Lower lobe of right lung (tissue), 2 donors: ENCODE measurements around the gene PCDHB14. TPM values are rescaled to one million over a fixed set of nuclear protein-coding genes. Genes with fewer than 3 reads are reported as not detected.

Experiments used
- ATAC-seq, 2 donors: fragments of 200-7000 bp; cut with Tn5 transposase; one replicate each; pipeline ENCODE4 v1.9.1; 2020 to 2022; ENCODE audit warnings: mild to moderate bottlenecking in 2 of 2, moderate library complexity in 2 of 2
- DNase-seq: peaks from one replicate; pipeline ENCODE4 v3.0.0-alpha.2; 2020
- H3K27ac ChIP-seq: fragments of 200-600 bp; one replicate; pipeline ENCODE4 v1.8.0; 2022
- H3K27me3 ChIP-seq: fragments of 200-600 bp; one replicate; pipeline ENCODE4 v1.8.0; 2022; ENCODE audit warnings: low read depth
- H3K36me3 ChIP-seq: fragments of 200-600 bp; one replicate; pipeline ENCODE4 v1.8.0; 2022; ENCODE audit warnings: mild to moderate bottlenecking
- H3K4me1 ChIP-seq: fragments of 200-600 bp; one replicate; pipeline ENCODE4 v1.8.0; 2022
- H3K4me3 ChIP-seq: fragments of 200-600 bp; one replicate; pipeline ENCODE4 v1.8.0; 2022; ENCODE audit warnings: mild to moderate bottlenecking
- H3K9me3 ChIP-seq: fragments of 200-600 bp; one replicate; pipeline ENCODE4 v1.8.0; 2022
- CTCF ChIP-seq: fragments of 200-600 bp; IDR thresholded peaks from one replicate; pipeline ENCODE4 v1.8.0; 2022; ENCODE audit warnings: antibody characterized with exemption, mild to moderate bottlenecking
- intact Hi-C: fragments of 100-400 bp; cut with DNase I; formaldehyde crosslinking; loops from one replicate; pipeline ENCODE4 v1.11.0; 2022
- total RNA-seq: library from RNA; stranded (reverse); fragmentation: NEBNext Ultra II Directional; extraction: Animal tissue kit (Norgen Biotek cat#: 25700); gene quantifications from one replicate; pipeline ENCODE4 v1.2.1, GENCODE V29; 2021
- donor health status: DM: no; HTN: yes; CAD: no; lungs with severe emphysema.

PCDHB14 gene
- total RNA-seq, 1 donor from 2014 or later, result 2.1 TPM

GRCh38 chr5:141272906-141273305 lies 49.8 kb downstream of the PCDHB14 start:
- intact Hi-C loops, result no loop called here
- Histone ChIP-seq H3K4me1 (no peaks in the 10 kb centered on the region), H3K27me3 (no peaks in the 10 kb centered on the region), H3K27ac (no peak overlapping the region), H3K4me3 (no peak overlapping the region), H3K9me3 (peaks cover 98% of the 10 kb centered on the region), H3K36me3 (no peaks in the 10 kb centered on the region)
- ATAC-seq, result no peak
- TF ChIP-seq CTCF, result no peak
- no peak for DNase-seq

Other genes starting within 250 kb of the PCDHB14 start
- gene PCDHB1, start 172.0 kb upstream of the PCDHB14 start, total RNA-seq, result 0.15 TPM
- gene PCDHB2, start 128.7 kb upstream of the PCDHB14 start, total RNA-seq, result 5.6 TPM
- gene PCDHB3, start 122.9 kb upstream of the PCDHB14 start, total RNA-seq, result 1.5 TPM
- 2.2 TPM for gene PCDHB4, start 101.5 kb upstream of the PCDHB14 start, total RNA-seq
- gene PCDHB5, start 88.1 kb upstream of the PCDHB14 start, total RNA-seq, result 1.8 TPM
- gene PCDHB6, start 73.3 kb upstream of the PCDHB14 start, total RNA-seq, result 0.41 TPM
- 1.9 TPM for gene PCDHB7, start 50.7 kb upstream of the PCDHB14 start, total RNA-seq
- 2.6 TPM for gene PCDHB8, start 45.6 kb upstream of the PCDHB14 start, total RNA-seq
- gene PCDHB16, start 41.0 kb upstream of the PCDHB14 start, total RNA-seq, result 2.6 TPM
- gene PCDHB9, start 36.2 kb upstream of the PCDHB14 start, total RNA-seq, result 3.0 TPM
- 2.0 TPM for gene PCDHB10, start 31.0 kb upstream of the PCDHB14 start, total RNA-seq
- 2.7 TPM for gene PCDHB11, start 23.7 kb upstream of the PCDHB14 start, total RNA-seq
- 1.7 TPM for gene PCDHB12, start 14.6 kb upstream of the PCDHB14 start, total RNA-seq
- 2.9 TPM for gene PCDHB13, start 9.4 kb upstream of the PCDHB14 start, total RNA-seq
- gene PCDHB15, start 22.1 kb downstream of the PCDHB14 start, total RNA-seq, result 2.8 TPM
- 0.71 TPM for gene SLC25A2, start 80.7 kb downstream of the PCDHB14 start, total RNA-seq
- gene TAF7, start 97.4 kb downstream of the PCDHB14 start, total RNA-seq, result 65.0 TPM
- gene PCDHGA1, start 107.2 kb downstream of the PCDHB14 start, total RNA-seq, result 0.53 TPM
- 2.7 TPM for gene PCDHGA2, start 115.4 kb downstream of the PCDHB14 start, total RNA-seq
- gene PCDHGA3, start 120.5 kb downstream of the PCDHB14 start, total RNA-seq, result 1.8 TPM
- 1.8 TPM for gene PCDHGB1, start 126.8 kb downstream of the PCDHB14 start, total RNA-seq
- gene PCDHGA4, start 131.7 kb downstream of the PCDHB14 start, total RNA-seq, result 3.1 TPM
- 3.7 TPM for gene PCDHGB2, start 136.7 kb downstream of the PCDHB14 start, total RNA-seq
- gene PCDHGA5, start 140.8 kb downstream of the PCDHB14 start, total RNA-seq, result 2.8 TPM
- 2.2 TPM for gene PCDHGB3, start 146.9 kb downstream of the PCDHB14 start, total RNA-seq
- 3.2 TPM for gene PCDHGA6, start 150.5 kb downstream of the PCDHB14 start, total RNA-seq
- 1.9 TPM for gene PCDHGA7, start 159.4 kb downstream of the PCDHB14 start, total RNA-seq
- 5.3 TPM for gene PCDHGB4, start 164.4 kb downstream of the PCDHB14 start, total RNA-seq
- 1.5 TPM for gene PCDHGA8, start 169.3 kb downstream of the PCDHB14 start, total RNA-seq
- 9.1 TPM for gene PCDHGB5, start 174.6 kb downstream of the PCDHB14 start, total RNA-seq
- gene PCDHGA9, start 179.4 kb downstream of the PCDHB14 start, total RNA-seq, result 4.8 TPM
- gene PCDHGB6, start 184.7 kb downstream of the PCDHB14 start, total RNA-seq, result 7.7 TPM
- gene PCDHGA10, start 189.6 kb downstream of the PCDHB14 start, total RNA-seq, result 5.4 TPM
- gene PCDHGB7, start 194.3 kb downstream of the PCDHB14 start, total RNA-seq, result 15.9 TPM
- gene PCDHGA11, start 197.7 kb downstream of the PCDHB14 start, total RNA-seq, result 3.2 TPM
- gene PCDHGA12, start 207.2 kb downstream of the PCDHB14 start, total RNA-seq, result 5.9 TPM